GM21529 (cell line): Measurements from ENCODE around the gene CRIP1.

Experiments used
- ATAC-seq: cut with Tn5 transposase; IDR thresholded peaks from one replicate; pipeline ENCODE4 v1.9.1; 2021; ENCODE audit not compliant: unreplicated experiment

The CRIP1 gene

GRCh38 chr14:105486163-105486973 lies at the start of gene CRIP1:
Gene CRIP1 (plus strand): TSS chr14:105486886. CDS start chr14:105487260, 374 bp downstream.
- no peak for ATAC-seq

GRCh38 chr14:105436891-105437722 lies 49.6 kb upstream of the CRIP1 start:
- no peak for ATAC-seq

GRCh38 chr14:105437723-105438500 lies 48.8 kb upstream of the CRIP1 start:
- no peak for ATAC-seq

GRCh38 chr14:105439179-105439578 lies 47.5 kb upstream of the CRIP1 start:
- no peak for ATAC-seq

GRCh38 chr14:105439710-105440553 lies 46.8 kb upstream of the CRIP1 start:
- ATAC-seq: no peak

GRCh38 chr14:105440554-105440900 lies 46.2 kb upstream of the CRIP1 start:
- no peak for ATAC-seq

GRCh38 chr14:105440992-105441391 lies 45.7 kb upstream of the CRIP1 start:
- ATAC-seq: no peak

- no peak for ATAC-seq
These were observed 44.6 kb upstream of the CRIP1 start for GRCh38 chr14:105442125-105442524.

GRCh38 chr14:105442834-105443233 lies 43.9 kb upstream of the CRIP1 start:
- no peak for ATAC-seq

GRCh38 chr14:105444859-105445258 lies 41.8 kb upstream of the CRIP1 start:
- no peak for ATAC-seq

- no peak for ATAC-seq
These were observed 41.4 kb upstream of the CRIP1 start for GRCh38 chr14:105445290-105445689.

GRCh38 chr14:105445901-105446845 lies 40.5 kb upstream of the CRIP1 start:
- no peak for ATAC-seq

- no peak for ATAC-seq
These were observed 39.7 kb upstream of the CRIP1 start for GRCh38 chr14:105446971-105447370.

- no peak for ATAC-seq
These were observed 38.7 kb upstream of the CRIP1 start for GRCh38 chr14:105447651-105448640.

- ATAC-seq: peak; percentile 58
These were observed 38.0 kb upstream of the CRIP1 start for GRCh38 chr14:105448706-105449111.

GRCh38 chr14:105449276-105450122 lies 37.2 kb upstream of the CRIP1 start:
- ATAC-seq: no peak

- ATAC-seq: no peak
These were observed 36.6 kb upstream of the CRIP1 start for GRCh38 chr14:105450123-105450505.
